Retinal pigment epithelial cell (primary cell): ENCODE data around the gene SPRR1A.

ENCODE experiments used
- DNase-seq: peaks from one replicate; pipeline ENCODE4 v3.0.0-alpha.2; 2010; ENCODE audit warnings: low read depth
- H3K4me3 ChIP-seq: 2 replicates; pipeline ENCODE4 v1.5.1; 2011; ENCODE audit warnings: mild to moderate bottlenecking, low read length, control low read depth, moderate library complexity
- CTCF ChIP-seq: conservative IDR thresholded peaks from 2 replicates; pipeline ENCODE4 v1.5.1; 2011; ENCODE audit warnings: low read depth, low read length, control low read depth, inconsistent platforms

SPRR1A gene

DNA sequence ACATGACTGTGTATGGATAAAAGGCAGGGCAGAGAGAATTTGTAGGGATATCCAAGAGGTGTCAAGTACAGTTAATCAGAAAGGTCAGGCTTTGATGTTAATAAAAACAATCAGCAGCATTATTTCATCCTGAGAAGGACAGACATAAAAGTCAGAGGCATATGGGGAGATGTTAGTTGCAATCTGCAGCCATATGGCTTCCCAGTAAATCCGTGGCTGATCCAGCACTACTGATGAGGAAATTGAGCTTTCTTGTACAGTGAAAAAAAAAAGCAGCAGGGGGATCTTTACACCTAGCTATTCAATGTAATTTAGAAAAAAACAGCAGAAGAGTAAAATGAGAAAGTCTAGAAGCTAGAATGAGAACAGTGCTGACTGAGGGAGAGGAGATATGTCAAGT lies 44.9 kb downstream of the SPRR1A start:
- TF ChIP-seq CTCF: no peak
- no peak overlapping the region for H3K4me3 ChIP-seq

GRCh38 chr1:153030895-153031294 lies 47.0 kb downstream of the SPRR1A start, which contains the start of gene SPRR1B:
Gene SPRR1B, plus strand, starts transcription at chr1:153031203. Its CDS starts 1,143 bp downstream, at chr1:153032346.
- no peak for DNase-seq
- TF ChIP-seq CTCF: no peak
- H3K4me3 ChIP-seq: no peak within 1 kb of the TSS

More for the DNA sequence above, 44.9 kb downstream of the SPRR1A start:
- no peak for DNase-seq

DNA sequence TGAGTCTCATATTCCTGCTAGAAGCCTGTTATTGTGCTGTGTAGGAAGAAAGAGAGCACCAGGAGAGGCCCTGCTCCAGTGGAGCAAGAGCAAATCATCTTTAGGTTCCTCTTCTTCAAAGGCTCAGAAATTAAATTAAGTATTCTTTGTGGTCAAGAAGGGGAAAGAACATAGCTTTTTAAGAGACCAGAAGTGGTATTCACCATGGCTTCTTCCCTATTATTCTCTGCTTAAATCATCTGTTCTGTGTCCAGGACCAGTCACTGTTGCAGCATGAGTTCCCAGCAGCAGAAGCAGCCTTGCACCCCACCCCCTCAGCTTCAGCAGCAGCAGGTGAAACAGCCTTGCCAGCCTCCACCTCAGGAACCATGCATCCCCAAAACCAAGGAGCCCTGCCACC lies 48.2 kb downstream of the SPRR1A start:
- DNase-seq: no peak
- no peak overlapping the region for H3K4me3 ChIP-seq
- no peak for TF ChIP-seq CTCF

GRCh38 chr1:153032677-153033308 lies 48.9 kb downstream of the SPRR1A start:
- DNase-seq: peak; percentile 93
- no peak overlapping the region for H3K4me3 ChIP-seq
- peak; percentile 74 for TF ChIP-seq CTCF

GRCh38 chr1:153035211-153035610 lies 51.3 kb downstream of the SPRR1A start:
- DNase-seq: no peak
- no peak for TF ChIP-seq CTCF
- H3K4me3 ChIP-seq: no peak overlapping the region
